K562 (cell line): ENCODE data around the gene AGPAT2. TPM values are rescaled to one million over a fixed set of nuclear protein-coding genes. Genes with fewer than 3 reads are reported as not detected.

Experiments used
- ATF1 ChIP-seq, 2 experiments: fragments of 450-650 bp in 1 of 2; IDR thresholded peaks; 2 replicates each; pipeline ENCODE4 v1.6.1; 2016; ENCODE audit warnings: missing compliant biosample characterization in 1 of 2, missing genetic modification characterization in 1 of 2
- FOXM1 ChIP-seq, 2 experiments: fragments of 450-650 bp in 1 of 2; sonication (generic) in 1 of 2; formaldehyde crosslinking in 1 of 2; IDR thresholded peaks; 2 replicates each; pipeline versions ENCODE4 v1.6.1 to v1.9.0; 2017 to 2022; ENCODE audit warnings: low read depth in 2 of 2, mild to moderate bottlenecking in 2 of 2, missing genetic modification reagents in 1 of 2, moderate library complexity in 1 of 2
- KDM4B ChIP-seq, 2 experiments: fragments of 450-650 bp in 1 of 2; sonication (generic) in 1 of 2; IDR thresholded peaks; 2 replicates each; pipeline ENCODE4 v1.6.1; 2016 to 2017; ENCODE audit warnings: borderline replicate concordance in 2 of 2, antibody characterized with exemption in 1 of 2, low read depth in 1 of 2, mild to moderate bottlenecking in 1 of 2
- MYNN ChIP-seq, 2 experiments: sonication (generic); formaldehyde crosslinking in 1 of 2; IDR thresholded peaks; 2 replicates each; pipeline versions ENCODE4 v1.5.0 to v1.6.1; 2016 to 2020; ENCODE audit warnings: antibody characterized with exemption in 1 of 2, missing genetic modification reagents in 1 of 2
- RCOR1 ChIP-seq, 2 experiments: IDR thresholded peaks; 2 replicates each; pipeline ENCODE4 v1.6.1; 2012; ENCODE audit warnings: low read depth in 2 of 2, low read length in 2 of 2, borderline replicate concordance in 1 of 2, improper control_type of control experiment in 1 of 2
- SIRT6 ChIP-seq: IDR thresholded peaks from one replicate; pipeline ENCODE4 v1.6.1; 2012; ENCODE audit warnings: low read depth, mild to moderate bottlenecking, control low read depth, inconsistent platforms, low read length, moderate library complexity
- TEAD2 ChIP-seq: fragments of 450-650 bp; IDR thresholded peaks from 2 replicates; pipeline ENCODE4 v1.6.1; 2016; ENCODE audit warnings: missing genetic modification characterization, control low read depth, missing compliant biosample characterization
- polyA plus RNA-seq, 8 experiments: library from polyadenylated mRNA; depleted of rRNA in 4 of 8; stranded (reverse) in 5 of 8; unstranded in 3 of 8; fragments of >200 nt; fragmentation: Nextera tagmentation in 2 of 8; fragmentation: Illumina TruSeq in 1 of 8; extraction: Ambion mirVana in 2 of 8; extraction: Trizol in 1 of 8; gene quantifications; 2 replicates each; pipeline versions ENCODE4 v1.2.1 to v1.2.3, GENCODE V29; 2011 to 2014; ENCODE audit warnings: inconsistent platforms in 1 of 8, missing spikeins in 1 of 8
- total RNA-seq, 7 experiments: library from RNA; depleted of rRNA in 6 of 7; stranded (reverse); fragments of >200 nt in 6 of 7; fragmentation: Illumina TruSeq in 2 of 7; extraction: Trizol in 2 of 7; gene quantifications; 2 replicates each; pipeline versions ENCODE4 v1.2.1 to v1.2.3, GENCODE V29; 2011 to 2021; ENCODE audit warnings: low replicate concordance in 1 of 7
- TF ChIP-seq, protein P1 (sequence below): sonication (generic); formaldehyde crosslinking; IDR thresholded peaks from 2 replicates; pipeline ENCODE4 v1.8.0; 2022; ENCODE audit warnings: missing genetic modification reagents, mild to moderate bottlenecking, moderate library complexity, borderline replicate concordance
- TF ChIP-seq, protein P2 (sequence below): IDR thresholded peaks from 2 replicates; pipeline ENCODE4 v1.6.1; 2014; ENCODE audit warnings: antibody characterized with exemption
- TF ChIP-seq, protein P3 (sequence below): IDR thresholded peaks from 2 replicates; pipeline ENCODE4 v1.6.1; 2016; ENCODE audit warnings: missing genetic modification characterization, missing compliant biosample characterization
- TF ChIP-seq, protein P4 (sequence below): fragments of 450-650 bp; formaldehyde crosslinking; IDR thresholded peaks from 2 replicates; pipeline ENCODE4 v1.4.0; 2022; ENCODE audit warnings: missing genetic modification characterization
- TF ChIP-seq, protein P5 (sequence below): fragments of 450-650 bp; IDR thresholded peaks from 2 replicates; pipeline ENCODE4 v1.6.1; 2016; ENCODE audit warnings: mild to moderate bottlenecking

Gene AGPAT2
- total and polyA plus RNA-seq, 9 of the 15 experiments (the other 6 are each of a cell fraction or from before 2014, with no cell fraction given), result 0.13 to 54.5 (median 23.9) TPM

DNA sequence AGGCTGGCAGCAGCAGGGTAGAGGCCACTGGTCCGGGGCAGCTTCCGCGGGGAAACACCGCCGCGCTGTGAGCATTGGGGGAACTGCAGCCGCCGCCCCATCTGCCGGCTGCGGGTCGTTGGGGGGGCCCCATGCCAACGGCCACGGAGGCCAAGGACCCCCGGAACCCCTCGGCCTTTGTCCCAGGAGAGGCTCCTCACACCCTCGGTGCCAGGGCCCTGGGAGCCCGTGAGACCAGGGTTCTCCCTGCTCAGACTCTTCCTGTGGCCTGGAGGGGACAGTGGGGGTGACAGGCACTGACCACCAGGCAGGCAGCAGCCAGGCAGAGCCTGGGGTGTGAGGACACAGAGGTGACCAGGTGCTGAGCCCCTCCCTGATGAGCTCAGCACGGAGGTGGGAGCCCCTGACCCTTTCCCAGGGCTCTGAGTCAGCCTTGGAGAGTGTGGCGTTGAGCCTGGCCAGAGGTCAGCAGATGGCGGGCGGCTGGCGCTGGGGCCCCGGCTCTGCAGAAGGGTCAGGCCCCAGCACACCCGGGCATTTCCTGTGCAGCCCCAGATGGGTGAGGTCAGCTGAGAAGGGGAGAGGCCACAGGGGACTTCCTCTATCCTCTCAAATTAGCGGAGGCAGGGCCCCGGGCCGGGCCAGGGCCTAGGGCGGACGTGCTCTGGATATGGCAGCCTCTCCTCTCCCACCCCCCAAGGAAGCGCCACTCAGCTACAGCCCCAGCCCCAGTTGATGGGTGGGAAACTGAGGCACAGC lies 42.5 kb downstream of the AGPAT2 start (continued):
- TF ChIP-seq, protein P1, sequence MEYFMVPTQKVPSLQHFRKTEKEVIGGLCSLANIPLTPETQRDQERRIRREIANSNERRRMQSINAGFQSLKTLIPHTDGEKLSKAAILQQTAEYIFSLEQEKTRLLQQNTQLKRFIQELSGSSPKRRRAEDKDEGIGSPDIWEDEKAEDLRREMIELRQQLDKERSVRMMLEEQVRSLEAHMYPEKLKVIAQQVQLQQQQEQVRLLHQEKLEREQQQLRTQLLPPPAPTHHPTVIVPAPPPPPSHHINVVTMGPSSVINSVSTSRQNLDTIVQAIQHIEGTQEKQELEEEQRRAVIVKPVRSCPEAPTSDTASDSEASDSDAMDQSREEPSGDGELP (CRISPR knock-in tag), result peak; percentile 79
- TF ChIP-seq, protein P2, sequence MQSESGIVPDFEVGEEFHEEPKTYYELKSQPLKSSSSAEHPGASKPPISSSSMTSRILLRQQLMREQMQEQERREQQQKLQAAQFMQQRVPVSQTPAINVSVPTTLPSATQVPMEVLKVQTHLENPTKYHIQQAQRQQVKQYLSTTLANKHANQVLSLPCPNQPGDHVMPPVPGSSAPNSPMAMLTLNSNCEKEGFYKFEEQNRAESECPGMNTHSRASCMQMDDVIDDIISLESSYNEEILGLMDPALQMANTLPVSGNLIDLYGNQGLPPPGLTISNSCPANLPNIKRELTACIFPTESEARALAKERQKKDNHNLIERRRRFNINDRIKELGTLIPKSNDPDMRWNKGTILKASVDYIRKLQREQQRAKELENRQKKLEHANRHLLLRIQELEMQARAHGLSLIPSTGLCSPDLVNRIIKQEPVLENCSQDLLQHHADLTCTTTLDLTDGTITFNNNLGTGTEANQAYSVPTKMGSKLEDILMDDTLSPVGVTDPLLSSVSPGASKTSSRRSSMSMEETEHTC, result no peak
- no peak for TF ChIP-seq SIRT6
- TF ChIP-seq, protein P3, sequence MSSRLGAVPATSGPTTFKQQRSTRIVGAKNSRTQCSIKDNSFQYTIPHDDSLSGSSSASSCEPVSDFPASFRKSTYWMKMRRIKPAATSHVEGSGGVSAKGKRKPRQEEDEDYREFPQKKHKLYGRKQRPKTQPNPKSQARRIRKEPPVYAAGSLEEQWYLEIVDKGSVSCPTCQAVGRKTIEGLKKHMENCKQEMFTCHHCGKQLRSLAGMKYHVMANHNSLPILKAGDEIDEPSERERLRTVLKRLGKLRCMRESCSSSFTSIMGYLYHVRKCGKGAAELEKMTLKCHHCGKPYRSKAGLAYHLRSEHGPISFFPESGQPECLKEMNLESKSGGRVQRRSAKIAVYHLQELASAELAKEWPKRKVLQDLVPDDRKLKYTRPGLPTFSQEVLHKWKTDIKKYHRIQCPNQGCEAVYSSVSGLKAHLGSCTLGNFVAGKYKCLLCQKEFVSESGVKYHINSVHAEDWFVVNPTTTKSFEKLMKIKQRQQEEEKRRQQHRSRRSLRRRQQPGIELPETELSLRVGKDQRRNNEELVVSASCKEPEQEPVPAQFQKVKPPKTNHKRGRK (tag), result no peak
- TF ChIP-seq, protein P4, sequence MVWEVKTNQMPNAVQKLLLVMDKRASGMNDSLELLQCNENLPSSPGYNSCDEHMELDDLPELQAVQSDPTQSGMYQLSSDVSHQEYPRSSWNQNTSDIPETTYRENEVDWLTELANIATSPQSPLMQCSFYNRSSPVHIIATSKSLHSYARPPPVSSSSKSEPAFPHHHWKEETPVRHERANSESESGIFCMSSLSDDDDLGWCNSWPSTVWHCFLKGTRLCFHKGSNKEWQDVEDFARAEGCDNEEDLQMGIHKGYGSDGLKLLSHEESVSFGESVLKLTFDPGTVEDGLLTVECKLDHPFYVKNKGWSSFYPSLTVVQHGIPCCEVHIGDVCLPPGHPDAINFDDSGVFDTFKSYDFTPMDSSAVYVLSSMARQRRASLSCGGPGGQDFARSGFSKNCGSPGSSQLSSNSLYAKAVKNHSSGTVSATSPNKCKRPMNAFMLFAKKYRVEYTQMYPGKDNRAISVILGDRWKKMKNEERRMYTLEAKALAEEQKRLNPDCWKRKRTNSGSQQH (CRISPR knock-in tag), result no peak
- TF ChIP-seq FOXM1 (IDR thresholded peaks at IDR 0.05; ENCODE audit: low read depth), result no peak
- 0 out of 2 replicates have a peak, but pooled peaks have one; percentile 54 for TF ChIP-seq FOXM1 (CRISPR knock-in tag; IDR thresholded peaks at IDR 0.05; ENCODE audit: low read depth)
- TF ChIP-seq MYNN (IDR thresholded peaks at IDR 0.05), result peak; percentile 59
- no peak for TF ChIP-seq MYNN (CRISPR knock-in tag; IDR thresholded peaks at IDR 0.05)
- peak in 1 of 2 experiments; percentile 22; a peak in 1 of 4 replicates for TF ChIP-seq KDM4B (IDR thresholded peaks at IDR 0.05; ENCODE audit: borderline replicate concordance in 2 of 2, low read depth in 1 of 2)
- no peak for TF ChIP-seq RCOR1 (IDR thresholded peaks at IDR 0.05; ENCODE audit: borderline replicate concordance in 1 of 2, low read depth in 2 of 2, low read length in 2 of 2)
- TF ChIP-seq, protein P5, sequence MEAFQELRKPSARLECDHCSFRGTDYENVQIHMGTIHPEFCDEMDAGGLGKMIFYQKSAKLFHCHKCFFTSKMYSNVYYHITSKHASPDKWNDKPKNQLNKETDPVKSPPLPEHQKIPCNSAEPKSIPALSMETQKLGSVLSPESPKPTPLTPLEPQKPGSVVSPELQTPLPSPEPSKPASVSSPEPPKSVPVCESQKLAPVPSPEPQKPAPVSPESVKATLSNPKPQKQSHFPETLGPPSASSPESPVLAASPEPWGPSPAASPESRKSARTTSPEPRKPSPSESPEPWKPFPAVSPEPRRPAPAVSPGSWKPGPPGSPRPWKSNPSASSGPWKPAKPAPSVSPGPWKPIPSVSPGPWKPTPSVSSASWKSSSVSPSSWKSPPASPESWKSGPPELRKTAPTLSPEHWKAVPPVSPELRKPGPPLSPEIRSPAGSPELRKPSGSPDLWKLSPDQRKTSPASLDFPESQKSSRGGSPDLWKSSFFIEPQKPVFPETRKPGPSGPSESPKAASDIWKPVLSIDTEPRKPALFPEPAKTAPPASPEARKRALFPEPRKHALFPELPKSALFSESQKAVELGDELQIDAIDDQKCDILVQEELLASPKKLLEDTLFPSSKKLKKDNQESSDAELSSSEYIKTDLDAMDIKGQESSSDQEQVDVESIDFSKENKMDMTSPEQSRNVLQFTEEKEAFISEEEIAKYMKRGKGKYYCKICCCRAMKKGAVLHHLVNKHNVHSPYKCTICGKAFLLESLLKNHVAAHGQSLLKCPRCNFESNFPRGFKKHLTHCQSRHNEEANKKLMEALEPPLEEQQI, result no peak
- no peak for TF ChIP-seq ATF1 (CRISPR knock-in tag; IDR thresholded peaks at IDR 0.05)
- 0 out of 2 replicates have a peak, but pooled peaks have one; percentile 14 for TF ChIP-seq ATF1 (tag; IDR thresholded peaks at IDR 0.05)
- TF ChIP-seq TEAD2 (tag), result no peak
